Spleen (tissue), 7 donors: ENCODE measurements around the gene ST3GAL3.
A peak's percentile ranks its signal among the peaks of the same experiment; 100 is the strongest.

Experiments
- POLR2AphosphoS5 ChIP-seq, 3 donors: sonication (generic); formaldehyde crosslinking; IDR thresholded peaks; one replicate each; pipeline ENCODE4 v1.5.1; 2017; ENCODE audit warnings: antibody characterized with exemption in 3 of 3
- TF ChIP-seq, protein P1 (sequence below), 11 experiments: fragments of 200-600 bp in 7 of 11; fragments of 450-650 bp in 4 of 11; sonication (generic) in 4 of 11; IDR thresholded peaks in 8 of 11; conservative IDR thresholded peaks in 3 of 11; 1 replicate in 7 of 11; 2 replicates in 4 of 11; pipeline versions ENCODE4 v1.4.0 to v1.8.0; 2016 to 2021; ENCODE audit warnings: antibody characterized with exemption in 11 of 11, inconsistent platforms in 4 of 11, mild to moderate bottlenecking in 1 of 11
- donor health status: DM: no; HTN: no; CAD: no; lungs with moderate emphysema.
- donor health status: DM: no; HTN: no; CAD: no.
- donor health status: DM: no; HTN: no; CAD: no.

DNA sequence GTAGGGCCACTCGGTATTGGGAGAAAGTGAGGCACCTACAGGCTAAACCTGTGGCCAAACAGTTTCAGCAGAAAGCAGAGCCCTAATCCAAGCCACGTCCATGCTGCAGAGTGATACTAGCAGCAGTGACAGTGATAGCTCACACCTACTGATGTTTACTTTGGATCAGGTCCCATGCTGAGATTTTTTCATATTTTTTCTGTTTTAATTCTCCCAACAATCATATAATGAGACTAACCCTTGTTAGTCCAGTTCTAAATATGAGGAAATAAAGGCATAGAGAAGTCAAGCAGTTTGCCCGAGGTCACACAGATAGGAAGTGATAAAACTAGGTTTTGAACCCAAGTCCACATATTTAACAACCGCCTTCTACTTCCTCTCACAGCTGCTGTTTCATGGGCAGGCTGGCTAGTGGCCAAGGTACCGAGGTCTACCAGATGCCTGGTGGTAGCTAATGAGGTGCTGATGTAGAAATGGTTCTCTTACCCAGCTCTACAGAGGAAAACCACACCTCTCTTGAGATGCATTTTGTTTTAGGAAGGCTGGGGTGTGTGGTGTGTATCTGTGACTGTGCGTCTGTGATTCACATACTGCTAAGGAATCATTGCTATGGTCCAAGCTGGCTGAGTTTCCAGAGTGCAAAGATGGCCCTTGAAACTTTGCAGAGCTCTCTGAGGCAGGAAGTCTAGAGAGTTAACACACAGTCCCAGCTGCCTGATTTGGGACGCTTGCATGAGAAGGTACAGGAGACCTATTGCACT, 146.0 kb downstream of the ST3GAL3 start:
- TF ChIP-seq, protein P1, sequence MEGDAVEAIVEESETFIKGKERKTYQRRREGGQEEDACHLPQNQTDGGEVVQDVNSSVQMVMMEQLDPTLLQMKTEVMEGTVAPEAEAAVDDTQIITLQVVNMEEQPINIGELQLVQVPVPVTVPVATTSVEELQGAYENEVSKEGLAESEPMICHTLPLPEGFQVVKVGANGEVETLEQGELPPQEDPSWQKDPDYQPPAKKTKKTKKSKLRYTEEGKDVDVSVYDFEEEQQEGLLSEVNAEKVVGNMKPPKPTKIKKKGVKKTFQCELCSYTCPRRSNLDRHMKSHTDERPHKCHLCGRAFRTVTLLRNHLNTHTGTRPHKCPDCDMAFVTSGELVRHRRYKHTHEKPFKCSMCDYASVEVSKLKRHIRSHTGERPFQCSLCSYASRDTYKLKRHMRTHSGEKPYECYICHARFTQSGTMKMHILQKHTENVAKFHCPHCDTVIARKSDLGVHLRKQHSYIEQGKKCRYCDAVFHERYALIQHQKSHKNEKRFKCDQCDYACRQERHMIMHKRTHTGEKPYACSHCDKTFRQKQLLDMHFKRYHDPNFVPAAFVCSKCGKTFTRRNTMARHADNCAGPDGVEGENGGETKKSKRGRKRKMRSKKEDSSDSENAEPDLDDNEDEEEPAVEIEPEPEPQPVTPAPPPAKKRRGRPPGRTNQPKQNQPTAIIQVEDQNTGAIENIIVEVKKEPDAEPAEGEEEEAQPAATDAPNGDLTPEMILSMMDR (IDR thresholded peaks at IDR 0.05 in 8 of 11, conservative IDR thresholded peaks at IDR 0.05 in 3 of 11) = no peak
- peak in 1 of 3 donors; percentile 70 for TF ChIP-seq POLR2AphosphoS5 (IDR thresholded peaks at IDR 0.05)
